ENCODE data around the gene PFDN6. TPM values are rescaled to one million over a fixed set of nuclear protein-coding genes. Genes with fewer than 3 reads are reported as not detected.

PFDN6 gene
- total and polyA plus RNA-seq, 9 of the 15 experiments (the other 6 are each of a cell fraction or from before 2014, with no cell fraction given) = 6.8 to 475 (median 216) TPM

- no peak for TF ChIP-seq GATAD2A (IDR thresholded peaks at IDR 0.05)
- TF ChIP-seq PKNOX1 (IDR thresholded peaks at IDR 0.05) = no peak
- TF ChIP-seq ZEB2 (IDR thresholded peaks at IDR 0.05) = no peak
- 0 out of 2 replicates have a peak, but pooled peaks have one; percentile 30 for TF ChIP-seq PHF21A (IDR thresholded peaks at IDR 0.05; ENCODE audit: borderline replicate concordance, low read depth)
- TF ChIP-seq ETV1 (tag; conservative IDR thresholded peaks at IDR 0.05; ENCODE audit: low read depth) = no peak
- no peak for TF ChIP-seq ZNF785 (CRISPR knock-in tag; IDR thresholded peaks at IDR 0.05)
- no peak for TF ChIP-seq MECOM (CRISPR knock-in tag; IDR thresholded peaks at IDR 0.05)
- no peak for TF ChIP-seq ZNF518B (CRISPR knock-in tag; IDR thresholded peaks at IDR 0.05)
- TF ChIP-seq TSHZ1 (CRISPR knock-in tag; IDR thresholded peaks at IDR 0.05) = no peak
- TF ChIP-seq U2AF2 (optimal IDR thresholded peaks at IDR 0.05; ENCODE audit: low read depth, low read length) = no peak
- no peak for TF ChIP-seq HINFP (tag; conservative IDR thresholded peaks at IDR 0.05; ENCODE audit: low read depth)
- no peak for TF ChIP-seq ZNF197 (CRISPR knock-in tag; IDR thresholded peaks at IDR 0.05; ENCODE audit: low read depth)
- TF ChIP-seq SMAD3 (CRISPR knock-in tag; conservative IDR thresholded peaks at IDR 0.05) = no peak
- TF ChIP-seq HMGXB4 (CRISPR knock-in tag; IDR thresholded peaks at IDR 0.05) = 0 out of 2 replicates have a peak, but pooled peaks have one; percentile 66
- peak; percentile 72 for TF ChIP-seq ATF7 (IDR thresholded peaks at IDR 0.05)
- TF ChIP-seq TBP (optimal IDR thresholded peaks at IDR 0.05; ENCODE audit: low read depth, low read length) = no peak
- no peak for TF ChIP-seq IRF2 (CRISPR knock-in tag; IDR thresholded peaks at IDR 0.05)
- no peak for TF ChIP-seq OTX1 (CRISPR knock-in tag; IDR thresholded peaks at IDR 0.05)
These were observed 9.4 kb upstream of the PFDN6 start (continued) for GRCh38 chr6:33279971-33280511.

Data from K562 (cell line).